DOHH2 (cell line): ENCODE measurements around the gene STPG4.

Source experiments
- H3F3A ChIP-seq: fragments of 200-600 bp; sonication (generic), shearing (Covaris generic); 2 replicates; pipeline ENCODE4 v1.6.0; 2016; ENCODE audit warnings: antibody characterized with exemption, mild to moderate bottlenecking; ENCODE audit not compliant: control insufficient read depth, insufficient read depth
- H3K27ac ChIP-seq: fragments of 200-600 bp; sonication (generic); 2 replicates; pipeline ENCODE4 v1.5.1; 2014; ENCODE audit warnings: low read depth, mild to moderate bottlenecking, low read length, moderate library complexity
- H3K27me3 ChIP-seq: fragments of 200-600 bp; sonication (generic); 2 replicates; pipeline ENCODE4 v1.6.1; 2014; ENCODE audit warnings: mild to moderate bottlenecking, low read length, mixed read lengths; ENCODE audit not compliant: control insufficient read depth
- H3K36me3 ChIP-seq: fragments of 200-600 bp; sonication (generic); 2 replicates; pipeline ENCODE4 v1.6.1; 2014; ENCODE audit warnings: mild to moderate bottlenecking, low read length, moderate library complexity, mixed read lengths; ENCODE audit not compliant: control insufficient read depth
- H3K4me1 ChIP-seq: fragments of 200-600 bp; sonication (generic); 2 replicates; pipeline ENCODE4 v1.6.1; 2014; ENCODE audit warnings: mild to moderate bottlenecking, low read length, mixed read lengths; ENCODE audit not compliant: control insufficient read depth
- H3K4me2 ChIP-seq: fragments of 200-600 bp; sonication (generic); 2 replicates; pipeline ENCODE4 v1.6.0; 2014; ENCODE audit warnings: mild to moderate bottlenecking, low read length, moderate library complexity
- H3K4me3 ChIP-seq: fragments of 200-600 bp; sonication (generic); 2 replicates; pipeline ENCODE4 v1.5.1; 2014; ENCODE audit warnings: mild to moderate bottlenecking, low read length, mixed read lengths
- H3K79me2 ChIP-seq: fragments of 200-600 bp; sonication (generic); 2 replicates; pipeline ENCODE4 v1.6.1; 2014; ENCODE audit warnings: mild to moderate bottlenecking, low read length, mixed read lengths; ENCODE audit not compliant: control insufficient read depth
- H3K9me2 ChIP-seq: fragments of 200-600 bp; sonication (generic); replicated peaks from 2 replicates; pipeline ENCODE4 v1.6.1; 2014; ENCODE audit warnings: mild to moderate bottlenecking, low read length, mixed read lengths; ENCODE audit not compliant: control insufficient read depth
- H3K9me3 ChIP-seq: fragments of 200-600 bp; sonication (generic); 2 replicates; pipeline ENCODE4 v1.6.1; 2014; ENCODE audit warnings: antibody characterized with exemption, low read length, mixed read lengths; ENCODE audit not compliant: control insufficient read depth, insufficient read depth
- H4K20me1 ChIP-seq: fragments of 200-600 bp; sonication (generic); 2 replicates; pipeline ENCODE4 v1.6.0; 2014; ENCODE audit warnings: low read depth, mild to moderate bottlenecking, antibody characterized with exemption, low read length, moderate library complexity; ENCODE audit not compliant: control insufficient read depth, insufficient read depth
- EZH2phosphoT487 ChIP-seq: fragments of 200-600 bp; sonication (generic); IDR thresholded peaks from 2 replicates; pipeline ENCODE4 v1.6.1; 2017; ENCODE audit warnings: borderline replicate concordance, mild to moderate bottlenecking, antibody characterized with exemption, low read length, moderate library complexity, mixed read lengths
- TF ChIP-seq, protein P1 (sequence below): fragments of 200-600 bp; sonication (generic); IDR thresholded peaks from one replicate; pipeline ENCODE4 v1.5.1; 2014; ENCODE audit warnings: antibody characterized with exemption, mild to moderate bottlenecking, low read depth, low read length; ENCODE audit not compliant: poor library complexity, severe bottlenecking

The STPG4 gene

GRCh38 chr2:47178341-47178740 lies 23.2 kb upstream of the STPG4 start:
- Histone ChIP-seq H3F3A (no peaks in the 10 kb centered on the region), H3K36me3 (peaks cover 27% of the 10 kb centered on the region), H3K27me3 (peaks cover 4% of the 10 kb centered on the region; the same call in 1 of the 2 replicates), H3K4me1 (peaks cover 36% of the 10 kb centered on the region), H3K27ac (no peak overlapping the region), H3K4me3 (no peak overlapping the region), H3K9me2 (no peaks in the 10 kb centered on the region), H3K9me3 (no peaks in the 10 kb centered on the region), H3K79me2 (peaks cover 33% of the 10 kb centered on the region), H4K20me1 (peaks cover 21% of the 10 kb centered on the region), H3K4me2 (no peak overlapping the region)
- no peak for TF ChIP-seq EZH2phosphoT487
- TF ChIP-seq, protein P1, sequence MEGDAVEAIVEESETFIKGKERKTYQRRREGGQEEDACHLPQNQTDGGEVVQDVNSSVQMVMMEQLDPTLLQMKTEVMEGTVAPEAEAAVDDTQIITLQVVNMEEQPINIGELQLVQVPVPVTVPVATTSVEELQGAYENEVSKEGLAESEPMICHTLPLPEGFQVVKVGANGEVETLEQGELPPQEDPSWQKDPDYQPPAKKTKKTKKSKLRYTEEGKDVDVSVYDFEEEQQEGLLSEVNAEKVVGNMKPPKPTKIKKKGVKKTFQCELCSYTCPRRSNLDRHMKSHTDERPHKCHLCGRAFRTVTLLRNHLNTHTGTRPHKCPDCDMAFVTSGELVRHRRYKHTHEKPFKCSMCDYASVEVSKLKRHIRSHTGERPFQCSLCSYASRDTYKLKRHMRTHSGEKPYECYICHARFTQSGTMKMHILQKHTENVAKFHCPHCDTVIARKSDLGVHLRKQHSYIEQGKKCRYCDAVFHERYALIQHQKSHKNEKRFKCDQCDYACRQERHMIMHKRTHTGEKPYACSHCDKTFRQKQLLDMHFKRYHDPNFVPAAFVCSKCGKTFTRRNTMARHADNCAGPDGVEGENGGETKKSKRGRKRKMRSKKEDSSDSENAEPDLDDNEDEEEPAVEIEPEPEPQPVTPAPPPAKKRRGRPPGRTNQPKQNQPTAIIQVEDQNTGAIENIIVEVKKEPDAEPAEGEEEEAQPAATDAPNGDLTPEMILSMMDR: no peak

DNA sequence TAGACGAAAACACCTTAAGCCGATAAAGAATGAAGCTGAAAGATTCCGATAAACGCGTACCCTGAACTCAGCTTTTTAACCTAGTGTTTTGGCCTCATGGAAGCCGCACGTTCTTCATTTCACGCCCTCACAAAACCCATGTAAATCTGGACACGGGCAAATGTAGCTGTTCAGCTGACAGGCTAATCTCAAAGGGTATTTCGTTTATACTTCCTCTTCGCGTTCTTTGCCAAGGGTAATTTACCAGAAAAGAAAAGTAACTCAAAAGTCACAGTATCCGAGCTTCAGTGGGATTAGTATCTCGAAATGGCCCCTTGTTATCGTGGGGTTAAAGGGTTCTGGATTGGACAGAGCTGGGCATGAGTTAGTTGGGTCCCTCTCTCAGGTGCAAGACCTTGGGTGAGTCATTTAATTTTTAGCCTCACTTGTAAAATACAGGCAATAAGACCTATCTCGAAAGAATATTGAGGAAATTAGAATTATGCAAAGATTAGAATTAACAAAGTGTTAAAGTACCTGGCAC lies 22.0 kb upstream of the STPG4 start:
- Histone ChIP-seq H3K4me2 (peak overlapping the region; percentile 88), H3K4me1 (peaks cover 47% of the 10 kb centered on the region), H3K27me3 (no peaks in the 10 kb centered on the region), H3K36me3 (peaks cover 38% of the 10 kb centered on the region), H3F3A (no peaks in the 10 kb centered on the region), H4K20me1 (peaks cover 31% of the 10 kb centered on the region), H3K9me2 (no peaks in the 10 kb centered on the region), H3K27ac (peak overlapping the region; percentile 89), H3K79me2 (peaks cover 45% of the 10 kb centered on the region), H3K4me3 (peak overlapping the region; percentile 96), H3K9me3 (no peaks in the 10 kb centered on the region)
- no peak for TF ChIP-seq EZH2phosphoT487

DNA sequence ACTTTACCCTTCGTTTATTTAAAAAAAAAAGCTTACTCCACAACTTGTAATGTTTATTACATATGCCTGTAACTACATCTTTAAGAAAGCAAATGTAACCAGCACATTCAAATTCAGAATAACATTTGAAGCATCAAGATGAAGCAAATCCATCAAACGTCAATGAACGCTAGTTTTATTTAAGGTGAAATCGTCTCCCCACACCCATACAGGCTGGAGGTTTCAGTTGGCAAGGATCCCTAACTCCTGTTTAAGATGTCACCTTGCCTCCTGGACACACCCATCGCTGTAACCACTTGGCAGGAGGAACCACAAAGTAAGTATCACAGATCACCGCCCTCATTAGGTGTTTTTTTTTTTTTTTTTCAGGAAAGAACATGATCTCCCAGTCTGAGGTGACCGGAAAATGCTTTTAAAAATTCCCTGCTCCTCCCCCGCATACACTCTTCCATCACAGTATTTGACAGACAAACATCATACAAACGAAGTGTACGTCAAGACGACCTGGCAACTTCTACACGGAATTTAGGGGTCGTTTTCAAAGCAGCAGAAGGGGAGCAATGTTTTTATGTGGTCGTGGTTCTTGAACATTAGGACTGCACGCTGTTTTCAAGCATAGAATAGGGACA lies 19.7 kb upstream of the STPG4 start:
- Histone ChIP-seq H3K79me2 (peaks cover 67% of the 10 kb centered on the region), H4K20me1 (peaks cover 54% of the 10 kb centered on the region), H3K27me3 (no peaks in the 10 kb centered on the region), H3K27ac (peak overlapping the region; percentile 42), H3K9me2 (no peaks in the 10 kb centered on the region), H3K9me3 (no peaks in the 10 kb centered on the region), H3K4me2 (peak overlapping the region; percentile 86), H3K36me3 (peaks cover 60% of the 10 kb centered on the region), H3F3A (peaks cover 11% of the 10 kb centered on the region), H3K4me1 (peaks cover 62% of the 10 kb centered on the region), H3K4me3 (peak overlapping the region; percentile 96)
- TF ChIP-seq, protein P1: no peak
- TF ChIP-seq EZH2phosphoT487: no peak

- peaks cover 58% of the 10 kb centered on the region for H3K4me1 ChIP-seq
- H3K27ac ChIP-seq: no peak overlapping the region
- peaks cover 60% of the 10 kb centered on the region for H4K20me1 ChIP-seq
- H3K4me2 ChIP-seq: peak overlapping the region; percentile 86
- H3K4me3 ChIP-seq: peak overlapping the region; percentile 96
- H3K79me2 ChIP-seq: peaks cover 74% of the 10 kb centered on the region
- peaks cover 67% of the 10 kb centered on the region for H3K36me3 ChIP-seq
- no peaks in the 10 kb centered on the region for H3K27me3 ChIP-seq
- no peaks in the 10 kb centered on the region for H3K9me2 ChIP-seq
- H3F3A ChIP-seq: peaks cover 14% of the 10 kb centered on the region
- TF ChIP-seq EZH2phosphoT487: no peak
- TF ChIP-seq, protein P1: no peak
- H3K9me3 ChIP-seq: no peaks in the 10 kb centered on the region
Measured at GRCh38 chr2:47173986-47174732, 19.1 kb upstream of the STPG4 start.
